AG08396 (cell line): ENCODE measurements around the gene PTX4.
"Not testable (repeated sequence)": the region's sequence is repeated elsewhere in the genome, so short reads cannot be mapped to it uniquely, and the experiment has no call there.

ENCODE experiments used
- DNase-seq: peaks from one replicate; pipeline ENCODE4 v3.0.0; 2012; ENCODE audit warnings: low spot score, mixed read lengths

PTX4 gene

DNA sequence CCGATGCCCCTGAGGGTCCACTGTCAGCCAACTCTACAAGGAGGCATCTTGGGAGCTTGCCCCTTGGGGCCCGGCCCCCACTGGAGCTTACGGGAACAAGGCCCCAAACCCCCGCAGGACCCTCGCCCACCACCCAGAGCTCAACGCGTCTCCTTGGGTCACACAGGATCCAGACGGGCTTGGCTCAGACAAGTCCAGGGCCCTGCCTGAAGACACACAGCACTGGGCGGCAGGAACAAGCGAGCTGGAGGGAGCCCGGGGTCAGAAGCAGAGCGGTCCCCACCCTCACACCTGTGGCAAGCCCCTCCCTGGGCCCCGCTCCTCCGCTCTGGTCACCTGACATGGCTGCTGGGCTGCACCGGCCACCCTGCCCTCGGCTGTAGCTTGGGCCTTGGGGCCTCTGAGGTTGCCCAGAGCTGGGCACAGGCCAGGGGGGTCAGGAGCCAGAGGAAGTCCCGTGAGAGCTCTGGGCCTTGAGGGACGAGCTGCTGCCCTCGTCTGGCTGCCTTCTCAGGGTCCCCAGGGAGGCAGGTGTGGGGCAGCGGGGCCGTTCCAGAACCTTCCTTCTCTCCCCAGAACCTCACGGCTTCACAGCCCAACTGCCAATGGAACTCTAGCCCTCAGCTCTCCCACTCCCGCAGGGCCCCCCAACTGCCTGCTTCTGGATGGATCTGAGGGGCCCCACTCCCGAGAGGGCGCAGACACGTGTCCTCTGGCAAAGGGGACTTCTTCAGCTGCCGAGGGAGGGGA is 44.6 kb downstream of the PTX4 start, which contains the start of gene CCDC154:
CCDC154 (minus strand) TSS at position 577 of the 750 bp plus-strand sequence; CDS start at position 343, 234 bp downstream.
- DNase-seq: no peak

DNA sequence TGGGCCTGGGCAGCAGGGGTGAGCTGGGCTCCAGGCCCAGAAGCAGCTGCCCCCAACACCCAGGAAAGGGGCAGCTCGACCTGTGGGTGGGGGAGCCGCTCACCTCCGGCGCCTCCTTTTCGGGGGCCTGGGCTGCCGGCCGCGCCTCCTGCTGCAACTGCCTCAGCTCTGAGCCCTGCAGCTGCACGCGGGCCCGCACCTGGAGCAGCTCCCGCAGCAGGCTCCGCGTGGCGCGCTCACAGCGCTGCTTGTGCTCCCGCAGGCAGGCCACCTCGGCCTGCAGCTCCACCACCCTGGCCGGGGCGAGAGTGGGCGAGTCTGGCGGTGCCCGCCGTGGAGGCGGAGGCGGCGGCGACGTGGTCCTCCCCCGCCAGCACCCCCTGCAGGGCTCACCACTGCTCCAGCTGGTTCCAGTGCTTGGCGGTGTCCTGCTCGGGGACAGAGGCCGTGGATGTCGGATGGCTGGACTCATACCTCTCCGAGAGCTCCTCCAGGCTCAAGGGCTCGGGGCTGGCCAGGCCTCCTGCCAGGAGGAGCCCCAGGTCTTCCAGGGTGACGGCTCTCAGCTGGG is 45.3 kb downstream of the PTX4 start:
- DNase-seq: no peak

DNA sequence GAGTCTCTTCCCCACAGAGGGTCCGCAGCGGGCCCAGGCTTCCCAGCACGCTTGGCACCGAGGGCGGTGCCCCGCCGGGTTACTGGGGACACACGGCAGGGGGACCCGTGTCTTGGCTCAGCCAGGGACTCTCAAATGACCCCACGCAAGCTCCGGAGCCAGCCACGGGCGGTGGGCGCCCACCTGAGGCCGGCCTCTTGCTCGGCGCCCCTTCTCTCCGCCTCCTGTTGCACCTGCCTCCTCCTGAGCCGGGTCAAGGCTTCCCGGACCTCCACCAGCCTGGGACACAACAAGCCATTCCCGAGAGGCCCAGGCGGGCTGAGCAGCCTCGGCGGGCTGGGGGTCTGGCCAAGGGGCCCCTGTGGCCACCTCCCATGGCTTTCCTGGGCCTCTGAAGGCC is 46.0 kb downstream of the PTX4 start:
- DNase-seq: no peak

DNA sequence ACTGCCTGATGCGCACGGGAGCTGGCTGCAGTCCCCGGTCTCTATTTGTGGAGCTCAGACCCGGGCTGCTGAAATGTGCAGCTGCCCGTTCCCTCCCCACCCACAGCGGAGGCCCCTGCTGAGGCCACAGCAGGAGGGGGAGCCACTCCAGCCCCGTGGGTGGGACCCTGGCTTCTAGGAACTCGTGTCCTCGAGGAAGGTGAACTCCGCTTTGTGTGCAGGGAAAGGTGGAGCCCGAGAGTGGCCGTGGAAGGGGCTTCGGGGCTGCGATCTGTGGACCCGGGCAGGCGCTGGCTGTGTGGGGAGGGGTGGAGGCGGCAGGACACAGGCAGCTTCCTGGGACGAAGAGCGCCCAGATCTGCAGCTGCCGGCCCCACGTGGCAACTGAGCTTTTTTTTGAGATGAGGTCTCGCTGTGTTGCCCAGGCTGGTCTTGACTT is 47.3 kb downstream of the PTX4 start:
- DNase-seq: no peak

GRCh38 chr16:1439699-1440074 is 49.1 kb downstream of the PTX4 start:
- DNase-seq: not testable (repeated sequence)

- DNase-seq: no peak
Observed at GRCh38 chr16:1439058-1439698, 49.6 kb downstream of the PTX4 start.

GRCh38 chr16:1438229-1439057 is 50.3 kb downstream of the PTX4 start:
- no peak for DNase-seq

DNA sequence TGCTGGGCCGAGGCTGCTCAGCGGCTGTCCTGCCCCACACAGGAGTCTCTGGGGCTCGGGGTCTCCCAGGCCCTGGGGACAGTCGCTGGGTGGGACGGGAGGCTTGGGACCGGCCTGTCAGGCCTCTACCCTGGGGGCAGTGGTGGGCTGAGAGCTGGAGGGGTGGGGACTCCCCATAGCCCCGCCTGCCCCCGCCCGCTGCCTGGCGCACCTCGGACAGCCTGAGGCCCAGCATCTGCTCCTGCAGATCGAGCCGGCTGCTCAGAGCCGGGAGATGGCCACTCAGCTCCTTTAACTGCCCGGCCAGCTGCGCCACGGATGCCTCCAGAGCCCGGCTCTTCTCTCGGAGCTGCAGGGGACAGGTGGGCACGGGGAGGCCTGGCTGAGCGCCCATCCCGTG is 51.1 kb downstream of the PTX4 start:
- DNase-seq: no peak

- no peak for DNase-seq
Observed at GRCh38 chr16:1436731-1437355, 51.9 kb downstream of the PTX4 start.

GRCh38 chr16:1435921-1436697 is 52.6 kb downstream of the PTX4 start:
- DNase-seq: no peak
